ENCODE data around the gene LINGO1.

Gene LINGO1

DNA sequence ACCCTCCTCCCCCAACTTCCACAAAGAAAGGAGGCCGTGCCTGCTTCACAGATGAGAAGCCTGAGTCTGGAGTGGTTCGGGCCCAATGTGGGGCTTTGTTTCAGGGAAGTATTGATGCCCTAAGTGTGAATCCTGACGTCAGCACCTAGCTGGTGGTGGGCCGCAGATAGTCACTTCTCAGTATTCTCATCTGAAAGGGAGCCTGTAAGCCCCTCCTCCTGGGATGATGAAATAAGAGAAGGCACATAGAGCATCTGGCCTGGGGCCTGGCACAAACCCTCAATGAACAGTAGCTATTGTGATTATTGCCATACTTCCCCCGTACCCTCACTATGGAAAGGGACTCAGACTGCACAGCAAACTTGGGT is 24.8 kb downstream of the LINGO1 start:
- in situ Hi-C loops (cut with HindIII; ENCODE audit: low sequenced_read_pairs), result no loop called here
- TF ChIP-seq, protein P1, sequence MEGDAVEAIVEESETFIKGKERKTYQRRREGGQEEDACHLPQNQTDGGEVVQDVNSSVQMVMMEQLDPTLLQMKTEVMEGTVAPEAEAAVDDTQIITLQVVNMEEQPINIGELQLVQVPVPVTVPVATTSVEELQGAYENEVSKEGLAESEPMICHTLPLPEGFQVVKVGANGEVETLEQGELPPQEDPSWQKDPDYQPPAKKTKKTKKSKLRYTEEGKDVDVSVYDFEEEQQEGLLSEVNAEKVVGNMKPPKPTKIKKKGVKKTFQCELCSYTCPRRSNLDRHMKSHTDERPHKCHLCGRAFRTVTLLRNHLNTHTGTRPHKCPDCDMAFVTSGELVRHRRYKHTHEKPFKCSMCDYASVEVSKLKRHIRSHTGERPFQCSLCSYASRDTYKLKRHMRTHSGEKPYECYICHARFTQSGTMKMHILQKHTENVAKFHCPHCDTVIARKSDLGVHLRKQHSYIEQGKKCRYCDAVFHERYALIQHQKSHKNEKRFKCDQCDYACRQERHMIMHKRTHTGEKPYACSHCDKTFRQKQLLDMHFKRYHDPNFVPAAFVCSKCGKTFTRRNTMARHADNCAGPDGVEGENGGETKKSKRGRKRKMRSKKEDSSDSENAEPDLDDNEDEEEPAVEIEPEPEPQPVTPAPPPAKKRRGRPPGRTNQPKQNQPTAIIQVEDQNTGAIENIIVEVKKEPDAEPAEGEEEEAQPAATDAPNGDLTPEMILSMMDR (IDR thresholded peaks at IDR 0.05; ENCODE audit: low read depth, low read length), result no peak
- DNase-seq (ENCODE audit: low read depth, low spot score), result no peak
- H3K4me3 ChIP-seq (ENCODE audit: low read depth, low read length), result no peak overlapping the region

DNA sequence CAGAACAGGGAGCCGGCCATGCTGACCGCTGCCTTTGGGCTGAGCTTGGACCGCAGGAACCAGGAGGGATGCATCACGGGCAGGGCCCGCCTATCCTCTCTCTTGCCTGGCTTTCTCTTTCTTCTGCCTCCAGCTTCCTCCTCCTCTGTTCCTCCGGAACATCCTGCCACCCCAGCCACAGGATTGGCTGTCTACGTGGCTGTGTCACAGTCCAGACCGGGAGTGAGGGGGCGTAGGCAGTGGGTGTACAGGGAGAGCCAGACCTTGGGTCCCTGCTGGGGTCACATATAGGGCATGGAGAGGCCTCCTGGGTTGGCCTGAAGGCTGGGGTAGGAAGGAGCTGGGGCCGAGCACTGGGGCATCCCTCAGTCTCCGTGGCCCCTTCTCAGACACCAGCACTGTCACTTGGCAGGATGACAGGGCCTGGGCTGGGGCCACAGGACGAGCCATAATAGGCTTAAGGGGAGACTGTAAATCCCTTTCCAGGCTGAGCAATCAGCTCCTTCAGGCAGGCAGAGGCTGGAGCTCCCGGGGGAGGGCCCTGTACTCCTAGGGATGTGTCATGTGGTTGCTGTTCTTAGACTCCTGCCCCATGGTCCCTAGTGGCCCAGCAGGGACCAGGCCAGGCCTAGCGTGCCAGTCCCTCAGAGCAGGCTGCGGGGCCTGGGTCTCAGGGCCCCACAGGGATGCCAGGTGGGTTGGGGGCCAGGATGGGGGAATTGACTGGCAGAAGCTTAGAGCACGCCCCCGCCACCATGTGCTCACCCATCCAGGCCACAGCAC is 25.4 kb downstream of the LINGO1 start:
- no peak for DNase-seq (ENCODE audit: low read depth, low spot score)
- in situ Hi-C loops (cut with HindIII; ENCODE audit: low sequenced_read_pairs), result no loop called here
- TF ChIP-seq, protein P1 (IDR thresholded peaks at IDR 0.05; ENCODE audit: low read depth, low read length), result no peak
- H3K4me3 ChIP-seq (ENCODE audit: low read depth, low read length), result no peak overlapping the region

DNA sequence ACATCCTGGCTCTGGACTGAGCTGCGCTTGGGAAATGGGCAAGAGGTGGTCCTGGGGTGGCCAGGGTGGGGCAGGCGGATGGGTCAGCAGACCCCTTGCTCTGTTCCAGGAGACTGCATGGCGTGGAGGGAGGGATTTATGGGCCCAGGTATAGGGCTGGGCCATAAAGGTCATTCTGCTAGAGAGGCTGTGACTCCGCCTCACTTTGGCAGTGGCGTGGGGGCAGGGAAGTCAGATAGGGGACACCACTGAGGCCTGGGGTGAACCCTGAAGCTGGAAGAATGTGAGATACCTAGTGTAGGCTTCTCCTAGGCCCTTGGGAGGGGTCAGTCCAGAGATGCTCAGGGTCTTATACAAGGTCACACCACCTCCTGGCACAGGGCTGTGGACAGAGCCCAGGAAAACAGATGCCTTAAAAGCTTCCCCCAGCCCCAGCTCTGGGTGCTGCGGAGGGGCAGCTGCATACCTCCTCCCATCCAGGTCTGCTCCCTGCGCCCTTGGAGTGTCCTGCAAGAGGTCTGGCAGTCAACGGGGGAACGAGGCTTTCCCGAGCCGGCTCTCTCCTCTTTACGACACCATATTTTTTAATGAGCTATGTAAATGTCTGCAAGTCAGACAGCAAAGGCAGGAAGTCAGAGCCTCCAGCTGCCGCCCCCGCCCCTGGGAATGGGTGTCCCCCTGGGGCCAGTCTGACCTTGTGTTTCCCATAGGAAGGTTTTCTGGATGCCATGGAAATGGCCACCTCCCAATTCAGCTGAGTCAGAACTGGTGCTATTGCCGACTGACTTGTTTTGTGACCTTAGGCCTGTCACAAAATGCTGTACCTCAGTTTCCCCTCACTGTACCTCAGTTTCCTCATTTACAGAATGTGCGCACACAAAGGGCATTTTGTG is 26.3 kb downstream of the LINGO1 start:
- TF ChIP-seq, protein P1 (IDR thresholded peaks at IDR 0.05; ENCODE audit: low read depth, low read length), result no peak
- in situ Hi-C loops (cut with HindIII; ENCODE audit: low sequenced_read_pairs), result no loop called here
- no peak overlapping the region for H3K4me3 ChIP-seq (ENCODE audit: low read depth, low read length)
- DNase-seq (ENCODE audit: low read depth, low spot score), result no peak

DNA sequence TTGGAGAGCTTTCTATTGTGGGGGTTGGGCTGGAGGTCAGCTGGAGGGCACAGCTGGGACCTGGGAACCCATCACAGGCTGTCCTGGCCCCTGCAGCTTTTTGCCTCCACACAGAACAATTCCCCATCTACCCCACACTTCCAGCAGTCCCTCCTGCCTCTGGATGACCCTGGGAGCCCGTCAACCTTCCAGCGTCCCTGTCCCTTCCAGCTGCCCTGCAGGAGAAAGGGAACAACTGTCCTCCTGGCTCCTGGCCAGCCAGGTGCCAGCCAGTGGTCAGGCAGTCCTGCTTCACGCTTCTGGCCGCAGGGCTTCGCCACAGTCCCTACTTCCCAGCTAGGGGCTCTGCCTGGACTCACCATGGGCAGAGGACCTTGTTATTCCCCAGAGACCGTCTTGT is 27.2 kb downstream of the LINGO1 start:
- H3K4me3 ChIP-seq (ENCODE audit: low read depth, low read length), result no peak overlapping the region
- in situ Hi-C loops (cut with HindIII; ENCODE audit: low sequenced_read_pairs), result no loop called here
- TF ChIP-seq, protein P1 (IDR thresholded peaks at IDR 0.05; ENCODE audit: low read depth, low read length), result no peak
- DNase-seq (ENCODE audit: low read depth, low spot score), result no peak

DNA sequence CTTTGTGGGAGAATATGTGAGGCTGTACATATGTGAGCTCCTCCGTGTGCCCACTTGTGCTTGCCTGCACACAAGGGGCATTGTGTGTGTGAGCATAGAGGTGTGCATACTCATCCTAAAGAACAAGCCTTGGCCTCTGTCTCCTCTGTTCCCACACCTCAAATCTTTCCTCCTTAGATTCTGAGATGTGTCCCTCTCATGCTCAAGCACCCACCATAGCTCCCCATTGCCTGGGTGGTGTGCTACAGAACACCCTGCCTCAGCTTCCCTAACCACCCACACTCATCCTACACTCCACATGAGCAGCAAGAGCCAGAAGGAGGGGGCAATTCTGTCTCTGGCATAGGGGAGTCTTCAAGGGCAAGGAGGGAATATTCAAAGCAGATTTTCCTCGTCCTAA is 27.7 kb downstream of the LINGO1 start:
- DNase-seq (ENCODE audit: low read depth, low spot score), result no peak
- H3K4me3 ChIP-seq (ENCODE audit: low read depth, low read length), result no peak overlapping the region
- in situ Hi-C loops (cut with HindIII; ENCODE audit: low sequenced_read_pairs), result no loop called here
- TF ChIP-seq, protein P1 (IDR thresholded peaks at IDR 0.05; ENCODE audit: low read depth, low read length), result no peak

DNA sequence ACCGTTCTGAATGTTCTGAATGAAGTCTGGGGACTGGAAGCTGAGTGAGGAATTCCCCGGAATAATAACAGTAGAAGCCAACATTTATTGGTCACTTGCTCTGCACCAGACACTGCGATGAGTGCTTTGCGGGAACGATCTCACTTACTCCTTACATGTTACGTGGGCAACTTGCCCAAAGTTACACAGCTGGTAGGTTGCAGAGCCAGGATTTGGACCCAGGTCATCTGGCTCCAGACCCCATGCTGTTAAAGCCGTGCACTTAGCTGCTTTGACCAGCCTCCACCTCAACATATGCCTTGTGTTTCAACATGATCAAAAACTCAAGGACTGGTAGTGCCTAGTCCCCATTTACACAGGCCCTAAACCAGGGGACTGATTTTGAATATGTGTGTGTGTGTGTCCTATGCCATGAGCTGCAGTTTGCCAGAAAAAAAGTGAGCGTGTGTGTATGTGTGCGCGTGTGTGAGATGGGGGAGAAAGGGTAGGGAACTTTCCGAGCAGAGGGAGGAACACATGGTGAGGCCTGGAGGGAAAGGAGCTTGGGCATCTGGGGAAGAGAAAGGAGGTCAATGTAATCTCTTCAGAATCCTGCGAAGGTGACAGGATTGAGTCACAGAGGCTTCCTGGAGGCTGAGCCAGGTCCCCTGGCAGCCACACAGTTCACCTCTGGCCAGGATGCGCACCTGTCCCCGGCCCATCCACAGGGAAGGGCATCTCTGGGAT is 28.9 kb downstream of the LINGO1 start:
- no peak for DNase-seq (ENCODE audit: low read depth, low spot score)
- TF ChIP-seq, protein P1 (IDR thresholded peaks at IDR 0.05; ENCODE audit: low read depth, low read length), result no peak
- no peak overlapping the region for H3K4me3 ChIP-seq (ENCODE audit: low read depth, low read length)
- in situ Hi-C loops (cut with HindIII; ENCODE audit: low sequenced_read_pairs), result no loop called here
